HS-27A (cell line): Measurements from ENCODE around the gene PUSL1.

ENCODE experiments used
- DNase-seq: peaks from one replicate; pipeline ENCODE4 v3.0.0-alpha.2; 2012; ENCODE audit warnings: low read depth, missing footprints

PUSL1 gene

DNA sequence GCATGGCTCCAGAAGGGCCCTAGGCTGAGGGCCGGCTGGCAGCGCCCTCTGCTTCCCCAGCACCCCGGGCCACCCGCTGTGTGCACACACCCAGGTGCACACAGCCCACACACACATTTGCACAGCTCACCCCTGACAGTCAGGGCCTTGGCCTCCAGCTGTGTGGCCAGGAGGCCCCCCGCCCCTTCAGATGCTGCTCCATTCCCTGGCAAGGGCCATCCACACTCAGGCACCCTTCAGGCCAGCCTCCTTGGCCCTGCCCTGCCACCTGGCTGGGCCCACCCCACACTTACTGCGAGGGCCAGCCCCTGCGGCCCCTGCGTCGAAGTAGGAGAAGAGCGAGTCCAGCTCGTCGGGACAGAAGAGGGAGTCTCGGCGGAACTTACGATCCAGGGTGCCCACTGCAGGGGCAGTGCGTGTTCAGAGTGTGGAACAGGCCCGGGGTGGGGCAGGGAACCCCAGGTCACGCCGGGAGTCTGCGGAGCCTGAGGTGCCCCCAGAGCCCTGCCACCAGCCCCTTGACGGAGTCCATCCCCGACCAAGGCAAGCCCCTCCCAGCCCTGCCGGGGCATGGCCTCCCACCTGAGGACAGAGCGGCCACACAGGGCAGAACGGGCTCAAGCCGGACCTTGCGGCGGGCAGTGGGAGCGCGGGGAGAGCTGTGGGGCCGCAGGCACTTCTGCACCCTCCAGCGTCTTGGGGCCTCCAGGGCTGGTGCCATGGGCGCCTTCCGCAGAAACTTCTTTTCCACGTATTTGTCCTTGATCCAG lies 13.1 kb upstream of the PUSL1 start:
- DNase-seq = no peak

DNA sequence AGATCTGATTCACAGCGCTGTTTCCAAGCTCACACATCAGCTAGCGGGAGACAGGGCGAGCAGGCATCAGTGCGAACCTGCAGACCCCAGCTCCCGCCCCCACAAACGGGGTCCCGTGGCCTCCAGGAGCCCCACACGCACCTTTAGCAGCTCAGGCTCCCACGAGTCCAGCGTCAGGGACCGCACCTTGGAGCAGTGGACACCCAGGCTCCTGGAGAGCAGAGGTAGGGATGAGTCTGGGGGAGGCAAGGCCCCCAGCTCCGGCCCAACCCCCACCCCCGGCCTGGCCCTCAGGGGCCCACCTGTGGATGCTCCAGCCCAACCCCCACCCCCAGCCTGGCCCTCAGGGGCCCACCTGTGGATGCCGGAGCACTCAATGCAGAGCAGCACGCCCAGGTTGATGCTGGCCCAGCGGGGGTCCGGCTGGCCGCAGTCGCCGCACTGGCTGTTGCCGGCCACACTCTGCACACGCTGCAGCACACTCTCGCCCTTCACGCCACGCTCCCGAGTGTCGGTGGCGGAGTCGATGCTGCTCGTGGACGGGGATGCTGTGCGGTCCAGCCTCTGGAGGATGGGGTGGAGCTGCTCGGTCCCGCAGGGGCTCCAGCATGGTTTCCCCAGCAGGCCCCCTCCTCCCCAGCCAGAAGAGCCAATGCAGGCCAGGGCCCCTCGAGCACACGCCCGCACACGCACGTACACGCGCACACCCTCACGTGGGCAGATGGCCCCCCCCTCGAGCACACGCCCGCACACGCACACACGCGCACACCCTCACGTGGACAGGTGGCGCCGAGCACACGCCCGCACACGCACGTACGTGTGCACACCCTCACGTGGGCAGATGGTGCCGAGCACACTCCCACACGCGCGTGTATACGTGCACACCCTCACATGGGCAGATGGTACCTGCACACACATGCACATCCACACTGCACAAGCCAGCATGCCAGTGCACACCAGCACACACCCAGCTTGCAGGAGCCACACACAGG lies 12.0 kb upstream of the PUSL1 start:
- no peak for DNase-seq

- no peak for DNase-seq
These were observed 10.5 kb upstream of the PUSL1 start for GRCh38 chr1:1297802-1298424.

GRCh38 chr1:1298861-1299685 lies 9.3 kb upstream of the PUSL1 start:
- no peak for DNase-seq

DNA sequence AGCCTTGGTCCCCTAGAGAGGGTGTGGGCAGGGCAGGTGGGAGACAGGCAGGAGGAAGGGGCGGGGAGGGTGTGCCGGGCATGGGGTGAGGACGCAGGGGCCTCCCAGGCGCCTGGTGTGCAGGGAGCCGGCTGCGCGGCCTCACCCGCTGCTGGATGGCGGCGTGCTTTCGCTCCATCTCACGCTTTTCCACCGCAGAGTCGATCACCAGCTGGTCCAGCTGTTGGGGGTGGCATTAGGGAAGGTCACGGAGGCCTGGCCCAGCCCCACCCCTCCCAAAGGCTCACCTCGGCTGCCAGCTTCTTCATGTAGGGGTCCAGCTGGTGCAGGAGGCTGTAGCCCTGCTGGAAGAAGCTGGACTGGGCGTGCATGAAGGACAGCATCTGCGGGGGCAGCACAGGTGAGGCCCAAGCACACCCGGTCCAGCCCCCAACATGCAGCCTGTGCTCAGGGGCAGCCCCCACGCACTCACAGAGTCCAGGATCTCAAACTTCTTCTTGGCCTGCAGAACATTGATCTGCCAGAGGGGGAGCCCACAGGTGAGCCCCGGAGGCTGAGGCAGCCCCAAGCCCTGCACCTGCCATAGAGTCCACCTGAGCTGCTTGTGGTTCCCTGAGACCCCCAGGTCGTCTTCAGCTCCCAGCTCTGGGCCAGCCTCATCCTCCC lies 8.6 kb upstream of the PUSL1 start:
- DNase-seq = no peak

DNA sequence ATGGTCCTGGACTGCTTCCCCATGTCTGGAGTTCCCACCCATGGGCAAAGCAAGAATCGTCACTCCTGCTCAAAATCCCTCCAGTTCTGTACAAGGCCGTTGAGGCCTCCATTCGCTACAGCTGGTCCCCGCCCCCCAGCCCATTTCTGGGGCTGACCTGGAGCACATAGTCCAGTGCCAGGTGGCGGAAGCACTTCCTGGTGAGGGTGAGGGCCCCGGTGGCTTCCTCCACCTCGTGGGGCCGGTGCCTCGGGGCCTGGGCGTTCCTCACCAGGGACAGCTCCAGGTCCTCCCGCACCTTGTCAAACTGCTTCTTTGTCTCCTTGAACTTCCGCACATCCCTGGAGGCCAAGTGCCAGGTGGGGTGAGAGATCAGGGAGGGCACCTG lies 8.1 kb upstream of the PUSL1 start:
- no peak for DNase-seq

- DNase-seq = no peak
These were observed 6.4 kb upstream of the PUSL1 start for GRCh38 chr1:1302006-1302430.

GRCh38 chr1:1302951-1303509 lies 5.4 kb upstream of the PUSL1 start:
- no peak for DNase-seq

DNA sequence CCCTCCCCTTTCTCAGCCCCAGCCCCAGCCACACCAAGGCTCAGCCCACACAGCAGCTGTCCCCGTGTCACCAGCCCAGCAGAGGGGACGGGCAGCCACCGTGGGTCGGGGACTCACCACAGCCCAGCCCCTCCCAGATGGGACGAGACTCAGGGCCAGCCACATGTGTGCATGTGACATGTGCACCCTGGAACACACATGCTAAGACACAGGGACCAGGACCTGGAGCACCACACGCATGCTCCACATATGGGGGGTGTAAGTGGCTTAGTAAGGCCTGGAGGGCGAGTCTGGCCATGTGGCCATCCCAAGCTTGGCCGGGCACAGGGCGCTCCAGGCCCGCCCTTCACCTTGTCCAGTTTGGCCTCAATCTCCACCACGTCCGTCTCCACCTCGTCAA lies 4.7 kb upstream of the PUSL1 start:
- DNase-seq = no peak

- peak; percentile 53 for DNase-seq
These were observed 3.8 kb upstream of the PUSL1 start for GRCh38 chr1:1304331-1305299.

GRCh38 chr1:1305300-1306069 lies 2.9 kb upstream of the PUSL1 start:
- peak; percentile 63 for DNase-seq

DNA sequence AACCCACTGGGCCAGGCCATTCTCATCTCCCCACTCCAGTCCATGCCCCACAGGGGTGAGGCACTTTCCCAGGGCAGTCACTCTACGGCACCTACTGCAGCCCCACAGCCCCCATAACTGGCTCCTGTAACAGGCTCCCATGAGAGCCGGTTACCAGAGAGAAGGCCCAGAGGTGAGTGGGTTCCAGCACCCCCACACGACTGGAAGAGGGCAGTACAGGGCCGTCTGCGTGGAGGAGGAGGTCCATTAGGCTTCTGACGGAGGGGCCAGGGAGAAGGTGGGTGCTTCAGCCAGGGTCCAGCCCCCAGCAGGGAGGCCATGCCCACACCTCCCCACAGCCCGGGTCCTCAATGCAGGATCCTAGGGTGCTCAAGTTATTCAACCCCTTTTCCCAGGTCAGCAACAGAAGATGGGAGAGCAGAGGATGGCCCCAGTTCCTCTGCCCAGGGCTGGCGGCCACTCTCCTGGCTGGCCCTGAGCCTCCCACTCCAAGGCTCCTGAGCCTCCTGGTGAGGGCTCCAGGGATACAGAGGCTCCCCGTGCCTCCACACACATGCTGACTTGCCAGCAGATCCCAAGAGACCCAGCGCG lies 2.2 kb upstream of the PUSL1 start:
- no peak for DNase-seq

DNA sequence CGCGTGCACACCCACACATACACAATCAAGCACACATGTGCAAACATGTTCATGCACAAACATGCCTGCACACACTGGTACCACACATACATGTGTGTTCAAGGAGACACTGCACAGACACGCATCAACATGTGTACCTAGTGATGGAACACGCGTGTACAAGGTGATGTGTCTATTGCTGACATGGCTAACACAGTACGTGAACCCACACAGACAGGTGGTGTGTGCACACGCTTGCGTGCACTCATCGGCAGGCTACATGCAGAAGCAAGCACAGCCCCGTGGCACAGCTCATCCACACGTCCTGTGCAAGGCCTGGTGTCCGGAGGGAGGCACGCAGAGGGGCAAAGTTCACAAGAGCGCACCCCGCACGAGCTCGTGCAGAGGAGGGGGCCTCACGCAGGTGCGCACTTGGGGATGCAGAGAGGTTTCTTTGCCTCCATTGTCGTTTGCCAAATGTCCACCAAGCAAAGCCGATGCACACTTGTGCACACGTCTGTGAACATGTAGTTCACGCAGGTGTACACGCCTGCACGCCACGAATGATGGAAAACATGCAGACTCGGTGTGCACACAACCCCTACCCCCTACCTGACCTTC lies 1.6 kb upstream of the PUSL1 start:
- no peak for DNase-seq

GRCh38 chr1:1307261-1307922 lies 1.0 kb upstream of the PUSL1 start:
- DNase-seq = no peak

GRCh38 chr1:1308756-1309250 lies 406 bp downstream of the PUSL1 start:
- no peak for DNase-seq

GRCh38 chr1:1309251-1310108 lies 1.1 kb downstream of the PUSL1 start:
- no peak for DNase-seq

GRCh38 chr1:1310109-1310385 lies 1.6 kb downstream of the PUSL1 start:
- no peak for DNase-seq
